Measurements from ENCODE around the gene MCAM.

GRCh38 chr11:119343726-119344125 is 26.8 kb upstream of the MCAM start:
- no peak for TF ChIP-seq POLR2A (IDR thresholded peaks at IDR 0.05; ENCODE audit: low read length)
- no peak for TF ChIP-seq GATA1 (IDR thresholded peaks at IDR 0.05; ENCODE audit: low read depth, low read length)

Data from erythroblast (primary cell).